Measurements from ENCODE around the gene FBXO8. TPM values are rescaled to one million over a fixed set of nuclear protein-coding genes. Genes with fewer than 3 reads are reported as not detected.

Gene FBXO8
- total RNA-seq, 1 experiment from 2014 or later, result 5.8 TPM

DNA sequence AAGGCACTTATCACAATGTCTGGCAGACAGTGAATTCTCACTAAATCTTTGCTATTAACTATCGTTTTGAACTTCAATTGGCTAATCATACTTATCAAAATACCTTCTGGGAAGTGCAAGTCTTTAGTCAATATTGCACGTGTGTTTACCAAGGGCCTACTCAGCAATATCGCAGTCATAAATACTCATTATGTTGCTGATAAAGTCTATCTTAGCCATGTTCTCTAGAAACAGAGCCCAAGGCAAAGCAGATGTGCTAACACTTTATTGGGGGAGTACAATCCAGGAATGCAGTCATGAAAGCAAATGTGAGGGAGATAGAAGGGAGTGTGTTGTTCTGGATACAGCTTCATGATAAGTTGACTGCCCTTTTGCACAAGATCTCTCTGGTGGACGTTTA is 90.5 kb downstream of the FBXO8 start:
- H3K9me3 ChIP-seq (ENCODE audit: control insufficient read depth, insufficient read depth, low read depth, low read length), result no peaks in the 10 kb centered on the region

DNA sequence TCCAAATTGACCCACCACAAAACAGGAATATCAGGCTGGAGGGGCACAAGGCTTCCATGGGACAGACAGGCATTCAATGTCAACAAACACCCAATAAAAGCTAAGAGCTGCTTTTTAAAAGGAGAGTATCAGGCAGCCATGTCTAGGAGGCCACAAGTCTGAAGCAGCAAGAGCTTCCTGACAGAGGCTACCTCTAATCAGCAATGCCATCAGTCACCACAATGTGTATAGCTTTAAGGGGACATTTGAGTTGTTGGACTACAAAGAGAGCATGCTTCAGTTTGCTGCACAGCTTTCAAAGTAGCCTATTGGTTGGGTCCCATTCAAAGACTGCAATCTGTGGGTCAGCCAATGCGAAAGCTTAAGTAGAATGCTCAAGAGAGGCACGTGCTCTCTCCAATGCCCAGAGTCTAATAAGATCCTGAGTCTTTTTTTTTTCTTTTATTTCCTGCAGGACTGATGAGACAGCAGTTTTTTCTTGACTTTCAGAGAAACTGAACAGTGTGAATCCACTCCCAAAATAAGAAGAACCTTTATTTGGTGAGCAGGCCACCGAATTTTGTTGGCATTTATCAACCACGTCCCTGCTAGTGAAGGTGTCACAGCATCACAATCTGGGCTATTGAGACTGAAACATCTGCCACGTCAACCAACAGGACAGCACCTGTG is 92.5 kb downstream of the FBXO8 start:
- in situ Hi-C loops (cut with HindIII; ENCODE audit: low pct_unique_long_range_greater_than_20kb, low sequenced_read_pairs), result no loop called here
- no peaks in the 10 kb centered on the region for H3K9me3 ChIP-seq (ENCODE audit: control insufficient read depth, insufficient read depth, low read depth, low read length)
- ATAC-seq (no peak), DNase-seq (ENCODE audit: low read depth, low spot score) (no peak)
- TF ChIP-seq, protein P1, sequence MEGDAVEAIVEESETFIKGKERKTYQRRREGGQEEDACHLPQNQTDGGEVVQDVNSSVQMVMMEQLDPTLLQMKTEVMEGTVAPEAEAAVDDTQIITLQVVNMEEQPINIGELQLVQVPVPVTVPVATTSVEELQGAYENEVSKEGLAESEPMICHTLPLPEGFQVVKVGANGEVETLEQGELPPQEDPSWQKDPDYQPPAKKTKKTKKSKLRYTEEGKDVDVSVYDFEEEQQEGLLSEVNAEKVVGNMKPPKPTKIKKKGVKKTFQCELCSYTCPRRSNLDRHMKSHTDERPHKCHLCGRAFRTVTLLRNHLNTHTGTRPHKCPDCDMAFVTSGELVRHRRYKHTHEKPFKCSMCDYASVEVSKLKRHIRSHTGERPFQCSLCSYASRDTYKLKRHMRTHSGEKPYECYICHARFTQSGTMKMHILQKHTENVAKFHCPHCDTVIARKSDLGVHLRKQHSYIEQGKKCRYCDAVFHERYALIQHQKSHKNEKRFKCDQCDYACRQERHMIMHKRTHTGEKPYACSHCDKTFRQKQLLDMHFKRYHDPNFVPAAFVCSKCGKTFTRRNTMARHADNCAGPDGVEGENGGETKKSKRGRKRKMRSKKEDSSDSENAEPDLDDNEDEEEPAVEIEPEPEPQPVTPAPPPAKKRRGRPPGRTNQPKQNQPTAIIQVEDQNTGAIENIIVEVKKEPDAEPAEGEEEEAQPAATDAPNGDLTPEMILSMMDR (IDR thresholded peaks at IDR 0.05), result no peak
- no peak for TF ChIP-seq POLR2AphosphoS5 (IDR thresholded peaks at IDR 0.05; ENCODE audit: low read depth, low read length)
- TF ChIP-seq, protein P2, sequence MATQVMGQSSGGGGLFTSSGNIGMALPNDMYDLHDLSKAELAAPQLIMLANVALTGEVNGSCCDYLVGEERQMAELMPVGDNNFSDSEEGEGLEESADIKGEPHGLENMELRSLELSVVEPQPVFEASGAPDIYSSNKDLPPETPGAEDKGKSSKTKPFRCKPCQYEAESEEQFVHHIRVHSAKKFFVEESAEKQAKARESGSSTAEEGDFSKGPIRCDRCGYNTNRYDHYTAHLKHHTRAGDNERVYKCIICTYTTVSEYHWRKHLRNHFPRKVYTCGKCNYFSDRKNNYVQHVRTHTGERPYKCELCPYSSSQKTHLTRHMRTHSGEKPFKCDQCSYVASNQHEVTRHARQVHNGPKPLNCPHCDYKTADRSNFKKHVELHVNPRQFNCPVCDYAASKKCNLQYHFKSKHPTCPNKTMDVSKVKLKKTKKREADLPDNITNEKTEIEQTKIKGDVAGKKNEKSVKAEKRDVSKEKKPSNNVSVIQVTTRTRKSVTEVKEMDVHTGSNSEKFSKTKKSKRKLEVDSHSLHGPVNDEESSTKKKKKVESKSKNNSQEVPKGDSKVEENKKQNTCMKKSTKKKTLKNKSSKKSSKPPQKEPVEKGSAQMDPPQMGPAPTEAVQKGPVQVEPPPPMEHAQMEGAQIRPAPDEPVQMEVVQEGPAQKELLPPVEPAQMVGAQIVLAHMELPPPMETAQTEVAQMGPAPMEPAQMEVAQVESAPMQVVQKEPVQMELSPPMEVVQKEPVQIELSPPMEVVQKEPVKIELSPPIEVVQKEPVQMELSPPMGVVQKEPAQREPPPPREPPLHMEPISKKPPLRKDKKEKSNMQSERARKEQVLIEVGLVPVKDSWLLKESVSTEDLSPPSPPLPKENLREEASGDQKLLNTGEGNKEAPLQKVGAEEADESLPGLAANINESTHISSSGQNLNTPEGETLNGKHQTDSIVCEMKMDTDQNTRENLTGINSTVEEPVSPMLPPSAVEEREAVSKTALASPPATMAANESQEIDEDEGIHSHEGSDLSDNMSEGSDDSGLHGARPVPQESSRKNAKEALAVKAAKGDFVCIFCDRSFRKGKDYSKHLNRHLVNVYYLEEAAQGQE (IDR thresholded peaks at IDR 0.05; ENCODE audit: insufficient read depth in 1 of 2, low read depth in 2 of 2, low read length in 1 of 2), result no peak
- TF ChIP-seq SIN3A (IDR thresholded peaks at IDR 0.05; ENCODE audit: borderline replicate concordance, insufficient read depth, low read depth, low read length), result no peak
- no peak for TF ChIP-seq TCF7L2 (IDR thresholded peaks at IDR 0.05; ENCODE audit: low read depth, low read length)
- no peaks in the 10 kb centered on the region for H3K4me1 ChIP-seq (ENCODE audit: control insufficient read depth, insufficient read depth, low read length)
- intact Hi-C loops (cut with micrococcal nuclease; ENCODE audit: unreplicated experiment), result no loop called here
- no peaks in the 10 kb centered on the region for H3K27me3 ChIP-seq (ENCODE audit: control insufficient read depth, insufficient read depth, low read length)
- H3K36me3 ChIP-seq (ENCODE audit: control insufficient read depth, insufficient read depth, low read length), result no peaks in the 10 kb centered on the region
- no peak overlapping the region for H3K27ac ChIP-seq (ENCODE audit: low read length)
- POLR2A ChIA-PET, result no interaction called here
- no TSS peak for BruUV-seq (replicated peaks)
- no peak overlapping the region for H3K4me3 ChIP-seq (ENCODE audit: low read depth in 2 of 2, low read length in 2 of 2)
- CTCF ChIA-PET, result interaction anchor here (0.5 kb wide), 1 partner anchor 99 kb away, joined by 4 read pairs; no protein-coding TSS in a partner anchor

More for the DNA sequence above, 90.5 kb downstream of the FBXO8 start:
- CTCF ChIA-PET, result no interaction called here
- no TSS peak for BruUV-seq (replicated peaks)
- ATAC-seq (no peak), DNase-seq (ENCODE audit: low read depth, low spot score) (no peak)
- in situ Hi-C loops (cut with HindIII; ENCODE audit: low pct_unique_long_range_greater_than_20kb, low sequenced_read_pairs), result no loop called here
- no peak for TF ChIP-seq TCF7L2 (IDR thresholded peaks at IDR 0.05; ENCODE audit: low read depth, low read length)
- TF ChIP-seq, protein P1 (IDR thresholded peaks at IDR 0.05), result no peak
- TF ChIP-seq SIN3A (IDR thresholded peaks at IDR 0.05; ENCODE audit: borderline replicate concordance, insufficient read depth, low read depth, low read length), result no peak
- TF ChIP-seq, protein P2 (IDR thresholded peaks at IDR 0.05; ENCODE audit: insufficient read depth in 1 of 2, low read depth in 2 of 2, low read length in 1 of 2), result no peak
- no peak for TF ChIP-seq POLR2AphosphoS5 (IDR thresholded peaks at IDR 0.05; ENCODE audit: low read depth, low read length)
- Histone ChIP-seq H3K27me3 (ENCODE audit: control insufficient read depth, insufficient read depth, low read length) (no peaks in the 10 kb centered on the region), H3K27ac (ENCODE audit: low read length) (no peak overlapping the region), H3K4me1 (ENCODE audit: control insufficient read depth, insufficient read depth, low read length) (no peaks in the 10 kb centered on the region), H3K4me3 (ENCODE audit: low read depth in 2 of 2, low read length in 2 of 2) (no peak overlapping the region), H3K36me3 (ENCODE audit: control insufficient read depth, insufficient read depth, low read length) (no peaks in the 10 kb centered on the region)
- intact Hi-C loops (cut with micrococcal nuclease; ENCODE audit: unreplicated experiment), result no loop called here
- POLR2A ChIA-PET, result no interaction called here
